Panc1 (cell line): Measurements from ENCODE around the gene GAS7. TPM values are rescaled to one million over a fixed set of nuclear protein-coding genes. Genes with fewer than 3 reads are reported as not detected.

Source experiments
- ATAC-seq: fragments of 200-7000 bp; cut with Tn5 transposase; 2 replicates; pipeline ENCODE4 v1.9.1; 2020; ENCODE audit warnings: mild to moderate bottlenecking, moderate library complexity
- BruUV-seq: library from RNA; stranded (reverse); fragments of 400-500 nt; replicated peaks from 2 replicates; lab custom pipeline; 2021; lab: Mats Ljungman, UMichigan
- CTCF ChIA-PET: fragments of 300-600 bp; sonication (Branson Sonifier 250); formaldehyde crosslinking; loops from one replicate; lab custom pipeline; 2022; ENCODE audit warnings: antibody characterized with exemption; lab: Charles Lee
- POLR2A ChIA-PET: fragments of 300-600 bp; sonication (Branson Sonifier 250); formaldehyde crosslinking; loops from one replicate; lab custom pipeline; 2022; ENCODE audit warnings: antibody characterized with exemption; lab: Charles Lee
- DNase-seq: peaks from one replicate; pipeline ENCODE4 v3.0.0-alpha.2; 2010; ENCODE audit warnings: low read depth, low spot score
- H3K27ac ChIP-seq: 2 replicates; pipeline ENCODE4 v1.5.1; 2011; ENCODE audit warnings: mild to moderate bottlenecking, low read length, inconsistent platforms
- H3K27me3 ChIP-seq: fragments of 200-500 bp; sonication (Bioruptor generic); 2 replicates; pipeline ENCODE4 v1.6.0; 2014; ENCODE audit warnings: low read length, inconsistent platforms; ENCODE audit not compliant: control insufficient read depth, insufficient read depth
- H3K36me3 ChIP-seq: fragments of 200-500 bp; sonication (Bioruptor generic); 2 replicates; pipeline ENCODE4 v1.5.1; 2014; ENCODE audit warnings: inconsistent platforms, mild to moderate bottlenecking, low read length, moderate library complexity; ENCODE audit not compliant: control insufficient read depth, insufficient read depth
- H3K4me1 ChIP-seq: 2 replicates; pipeline ENCODE4 v1.5.1; 2011; ENCODE audit warnings: inconsistent platforms, mild to moderate bottlenecking, low read length, moderate library complexity; ENCODE audit not compliant: control insufficient read depth, insufficient read depth
- H3K4me3 ChIP-seq, 2 experiments: 2 replicates each; pipeline ENCODE4 v1.5.1; 2011 to 2012; ENCODE audit warnings: low read depth in 2 of 2, low read length in 2 of 2, mild to moderate bottlenecking in 2 of 2, inconsistent platforms in 1 of 2, moderate library complexity in 1 of 2
- H3K9me3 ChIP-seq: fragments of 200-500 bp; sonication (Bioruptor generic); 2 replicates; pipeline ENCODE4 v1.5.1; 2014; ENCODE audit warnings: low read depth, mild to moderate bottlenecking, inconsistent platforms, low read length, moderate library complexity; ENCODE audit not compliant: control insufficient read depth, insufficient read depth
- POLR2AphosphoS5 ChIP-seq: IDR thresholded peaks from 2 replicates; pipeline ENCODE4 v1.6.1; 2012; ENCODE audit warnings: mild to moderate bottlenecking, low read depth, low read length, moderate library complexity
- SIN3A ChIP-seq: IDR thresholded peaks from 2 replicates; pipeline ENCODE4 v1.6.1; 2012; ENCODE audit warnings: low read depth, mild to moderate bottlenecking, low read length, moderate library complexity, borderline replicate concordance; ENCODE audit not compliant: insufficient read depth
- TCF7L2 ChIP-seq: IDR thresholded peaks from 2 replicates; pipeline ENCODE4 v1.6.1; 2011; ENCODE audit warnings: mild to moderate bottlenecking, low read depth, low read length, inconsistent platforms
- in situ Hi-C: cut with HindIII; loops from 2 replicates; pipeline ENCODE4 v1.10.0; 2016; ENCODE audit warnings: low sequenced_read_pairs, low pct_unique_long_range_greater_than_20kb
- intact Hi-C: fragments of 100-400 bp; cut with micrococcal nuclease; formaldehyde crosslinking; loops from one replicate; pipeline ENCODE4 v1.10.0; 2022; ENCODE audit not compliant: unreplicated experiment
- total RNA-seq: library from RNA; stranded (reverse); gene quantifications from one replicate; pipeline ENCODE4 v1.2.1, GENCODE V29; 2021; ENCODE audit not compliant: unreplicated experiment
- TF ChIP-seq, protein P1 (sequence below): fragments of 450-650 bp; IDR thresholded peaks from 2 replicates; pipeline ENCODE4 v1.5.1; 2017; ENCODE audit warnings: mild to moderate bottlenecking
- TF ChIP-seq, protein P2 (sequence below), 2 experiments: IDR thresholded peaks; 2 replicates each; pipeline ENCODE4 v1.6.1; 2011 to 2012; ENCODE audit warnings: low read depth in 2 of 2, control low read depth in 1 of 2, low read length in 1 of 2, mild to moderate bottlenecking in 1 of 2, moderate library complexity in 1 of 2; ENCODE audit not compliant: insufficient read depth in 1 of 2

The GAS7 gene
- total RNA-seq, 1 experiment from 2014 or later, result 0.05 TPM

- H3K27me3 ChIP-seq, result no peaks in the 10 kb centered on the region
- H3K36me3 ChIP-seq, result no peaks in the 10 kb centered on the region
- in situ Hi-C loops, result no loop called here
- ChIA-PET POLR2A (interaction anchor here (0.5 to 0.6 kb wide), 2 partner anchors 86 to 202 kb away, joined by 3 to 5 read pairs; no protein-coding TSS in a partner anchor), CTCF (no interaction called here)
- BruUV-seq, result no TSS peak
- no peaks in the 10 kb centered on the region for H3K4me1 ChIP-seq
- H3K9me3 ChIP-seq, result no peaks in the 10 kb centered on the region
- DNase-seq (no peak), ATAC-seq (no peak)
- no peak overlapping the region for H3K27ac ChIP-seq
- intact Hi-C loops, result no loop called here
- TF ChIP-seq, protein P1, sequence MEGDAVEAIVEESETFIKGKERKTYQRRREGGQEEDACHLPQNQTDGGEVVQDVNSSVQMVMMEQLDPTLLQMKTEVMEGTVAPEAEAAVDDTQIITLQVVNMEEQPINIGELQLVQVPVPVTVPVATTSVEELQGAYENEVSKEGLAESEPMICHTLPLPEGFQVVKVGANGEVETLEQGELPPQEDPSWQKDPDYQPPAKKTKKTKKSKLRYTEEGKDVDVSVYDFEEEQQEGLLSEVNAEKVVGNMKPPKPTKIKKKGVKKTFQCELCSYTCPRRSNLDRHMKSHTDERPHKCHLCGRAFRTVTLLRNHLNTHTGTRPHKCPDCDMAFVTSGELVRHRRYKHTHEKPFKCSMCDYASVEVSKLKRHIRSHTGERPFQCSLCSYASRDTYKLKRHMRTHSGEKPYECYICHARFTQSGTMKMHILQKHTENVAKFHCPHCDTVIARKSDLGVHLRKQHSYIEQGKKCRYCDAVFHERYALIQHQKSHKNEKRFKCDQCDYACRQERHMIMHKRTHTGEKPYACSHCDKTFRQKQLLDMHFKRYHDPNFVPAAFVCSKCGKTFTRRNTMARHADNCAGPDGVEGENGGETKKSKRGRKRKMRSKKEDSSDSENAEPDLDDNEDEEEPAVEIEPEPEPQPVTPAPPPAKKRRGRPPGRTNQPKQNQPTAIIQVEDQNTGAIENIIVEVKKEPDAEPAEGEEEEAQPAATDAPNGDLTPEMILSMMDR, result no peak
- TF ChIP-seq TCF7L2, result no peak
- TF ChIP-seq, protein P2, sequence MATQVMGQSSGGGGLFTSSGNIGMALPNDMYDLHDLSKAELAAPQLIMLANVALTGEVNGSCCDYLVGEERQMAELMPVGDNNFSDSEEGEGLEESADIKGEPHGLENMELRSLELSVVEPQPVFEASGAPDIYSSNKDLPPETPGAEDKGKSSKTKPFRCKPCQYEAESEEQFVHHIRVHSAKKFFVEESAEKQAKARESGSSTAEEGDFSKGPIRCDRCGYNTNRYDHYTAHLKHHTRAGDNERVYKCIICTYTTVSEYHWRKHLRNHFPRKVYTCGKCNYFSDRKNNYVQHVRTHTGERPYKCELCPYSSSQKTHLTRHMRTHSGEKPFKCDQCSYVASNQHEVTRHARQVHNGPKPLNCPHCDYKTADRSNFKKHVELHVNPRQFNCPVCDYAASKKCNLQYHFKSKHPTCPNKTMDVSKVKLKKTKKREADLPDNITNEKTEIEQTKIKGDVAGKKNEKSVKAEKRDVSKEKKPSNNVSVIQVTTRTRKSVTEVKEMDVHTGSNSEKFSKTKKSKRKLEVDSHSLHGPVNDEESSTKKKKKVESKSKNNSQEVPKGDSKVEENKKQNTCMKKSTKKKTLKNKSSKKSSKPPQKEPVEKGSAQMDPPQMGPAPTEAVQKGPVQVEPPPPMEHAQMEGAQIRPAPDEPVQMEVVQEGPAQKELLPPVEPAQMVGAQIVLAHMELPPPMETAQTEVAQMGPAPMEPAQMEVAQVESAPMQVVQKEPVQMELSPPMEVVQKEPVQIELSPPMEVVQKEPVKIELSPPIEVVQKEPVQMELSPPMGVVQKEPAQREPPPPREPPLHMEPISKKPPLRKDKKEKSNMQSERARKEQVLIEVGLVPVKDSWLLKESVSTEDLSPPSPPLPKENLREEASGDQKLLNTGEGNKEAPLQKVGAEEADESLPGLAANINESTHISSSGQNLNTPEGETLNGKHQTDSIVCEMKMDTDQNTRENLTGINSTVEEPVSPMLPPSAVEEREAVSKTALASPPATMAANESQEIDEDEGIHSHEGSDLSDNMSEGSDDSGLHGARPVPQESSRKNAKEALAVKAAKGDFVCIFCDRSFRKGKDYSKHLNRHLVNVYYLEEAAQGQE (IDR thresholded peaks at IDR 0.05; ENCODE audit: insufficient read depth in 1 of 2, low read depth in 2 of 2, low read length in 1 of 2), result no peak
- no peak for TF ChIP-seq POLR2AphosphoS5
- no peak for TF ChIP-seq SIN3A
- H3K4me3 ChIP-seq, result no peak overlapping the region
Measured at GRCh38 chr17:9917131-9917530, 281.3 kb downstream of the GAS7 start.

DNA sequence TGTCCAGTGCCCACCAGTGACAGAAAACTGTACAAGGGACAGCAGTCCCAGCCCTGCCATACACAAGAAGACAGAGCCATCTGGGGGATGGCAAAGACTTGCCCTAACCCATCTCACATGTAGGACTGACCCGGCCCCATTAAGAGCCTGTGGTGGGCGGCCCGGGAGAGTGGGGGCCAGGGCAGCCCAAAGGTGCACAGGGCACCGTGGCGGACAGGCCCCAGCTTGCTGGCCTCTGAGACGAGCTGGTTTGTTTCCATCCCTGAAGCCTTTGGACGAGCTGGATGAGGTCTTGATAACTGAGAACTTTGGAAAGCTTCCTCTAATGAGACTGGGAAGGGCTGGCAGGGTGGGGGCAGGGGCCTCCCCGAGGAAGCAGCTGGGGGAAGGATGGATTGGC lies 282.3 kb downstream of the GAS7 start:
- ATAC-seq (no peak), DNase-seq (no peak)
- TF ChIP-seq, protein P1, result no peak
- TF ChIP-seq POLR2AphosphoS5 (no peak), TCF7L2 (no peak), SIN3A (no peak)
- TF ChIP-seq, protein P2 (IDR thresholded peaks at IDR 0.05; ENCODE audit: insufficient read depth in 1 of 2, low read depth in 2 of 2, low read length in 1 of 2), result no peak
- POLR2A ChIA-PET, result no interaction called here
- Histone ChIP-seq H3K4me3 (no peak overlapping the region), H3K4me1 (no peaks in the 10 kb centered on the region), H3K27me3 (no peaks in the 10 kb centered on the region), H3K36me3 (no peaks in the 10 kb centered on the region), H3K9me3 (no peaks in the 10 kb centered on the region), H3K27ac (no peak overlapping the region)
- BruUV-seq, result no TSS peak
- in situ Hi-C loops (no loop called here), intact Hi-C loops (no loop called here)
- CTCF ChIA-PET, result no interaction called here
